H9 (cell line): ENCODE data around the gene DLX6. TPM values are rescaled to one million over a fixed set of nuclear protein-coding genes. Genes with fewer than 3 reads are reported as not detected.

Experiments used
- DNase-seq: peaks from one replicate; pipeline ENCODE4 v3.0.0-alpha.2; 2017
- H2AFZ ChIP-seq: one replicate; pipeline ENCODE4 v1.6.1; 2013; ENCODE audit warnings: mild to moderate bottlenecking, low read length, control low read depth, moderate library complexity
- H2AK5ac ChIP-seq: 2 replicates; pipeline ENCODE4 v1.6.1; 2013; ENCODE audit warnings: low read length, control low read depth, mixed read lengths; ENCODE audit not compliant: insufficient read length
- H2BK120ac ChIP-seq: one replicate; pipeline ENCODE4 v1.6.1; 2013; ENCODE audit warnings: low read depth, mild to moderate bottlenecking, low read length, control low read depth, inconsistent platforms; ENCODE audit not compliant: poor library complexity, severe bottlenecking
- H2BK12ac ChIP-seq: 2 replicates; pipeline ENCODE4 v1.6.1; 2013; ENCODE audit warnings: low read length, control low read depth, mixed read lengths, low read depth; ENCODE audit not compliant: insufficient read length
- H2BK15ac ChIP-seq: 2 replicates; pipeline ENCODE4 v1.6.1; 2013; ENCODE audit warnings: low read depth, low read length, control low read depth
- H2BK20ac ChIP-seq: one replicate; pipeline ENCODE4 v1.6.1; 2013; ENCODE audit warnings: low read depth, mild to moderate bottlenecking, low read length, control low read depth, inconsistent platforms; ENCODE audit not compliant: poor library complexity, severe bottlenecking
- H2BK5ac ChIP-seq: 2 replicates; pipeline ENCODE4 v1.6.1; 2013; ENCODE audit warnings: low read length, control low read depth, mixed read lengths; ENCODE audit not compliant: insufficient read length
- H3K14ac ChIP-seq: 2 replicates; pipeline ENCODE4 v1.6.1; 2013; ENCODE audit warnings: low read length, control low read depth; ENCODE audit not compliant: insufficient read depth
- H3K18ac ChIP-seq: 2 replicates; pipeline ENCODE4 v1.6.1; 2013; ENCODE audit warnings: low read depth, mild to moderate bottlenecking, mixed read lengths, low read length, control low read depth; ENCODE audit not compliant: insufficient read length
- H3K23ac ChIP-seq: 2 replicates; pipeline ENCODE4 v1.6.1; 2013; ENCODE audit warnings: low read length, control low read depth, mixed read lengths, low read depth; ENCODE audit not compliant: insufficient read length
- H3K23me2 ChIP-seq: 2 replicates; pipeline ENCODE4 v1.6.1; 2013; ENCODE audit warnings: low read depth, mild to moderate bottlenecking, mixed read lengths, low read length, control low read depth; ENCODE audit not compliant: insufficient read length, poor library complexity, severe bottlenecking
- H3K27ac ChIP-seq: 2 replicates; pipeline ENCODE4 v1.5.1; 2013; ENCODE audit warnings: low read length, control low read depth, mixed read lengths, low read depth; ENCODE audit not compliant: insufficient read length
- H3K27me3 ChIP-seq: 2 replicates; pipeline ENCODE4 v1.6.1; 2013; ENCODE audit warnings: low read length, control low read depth, inconsistent platforms; ENCODE audit not compliant: insufficient read depth
- H3K4ac ChIP-seq: 2 replicates; pipeline ENCODE4 v1.6.1; 2013; ENCODE audit warnings: low read depth, mild to moderate bottlenecking, control low read depth, inconsistent platforms, low read length, moderate library complexity
- H3K4me1 ChIP-seq: 2 replicates; pipeline ENCODE4 v1.6.1; 2013; ENCODE audit warnings: low read length, control low read depth, inconsistent platforms; ENCODE audit not compliant: insufficient read depth
- H3K4me2 ChIP-seq: 2 replicates; pipeline ENCODE4 v1.6.1; 2013; ENCODE audit warnings: low read length, control low read depth, mixed read lengths; ENCODE audit not compliant: insufficient read length, insufficient read depth
- H3K56ac ChIP-seq: 2 replicates; pipeline ENCODE4 v1.6.1; 2013; ENCODE audit warnings: low read depth, mild to moderate bottlenecking, mixed read lengths, low read length, control low read depth; ENCODE audit not compliant: insufficient read length
- H3K79me1 ChIP-seq: 2 replicates; pipeline ENCODE4 v1.6.1; 2013; ENCODE audit warnings: low read depth, mild to moderate bottlenecking, moderate library complexity, low read length, control low read depth, inconsistent platforms; ENCODE audit not compliant: insufficient read depth, poor library complexity, severe bottlenecking
- H3K79me2 ChIP-seq: 2 replicates; pipeline ENCODE4 v1.6.1; 2013; ENCODE audit warnings: low read length, control low read depth, inconsistent platforms; ENCODE audit not compliant: insufficient read depth
- H3K9ac ChIP-seq: 2 replicates; pipeline ENCODE4 v1.6.1; 2013; ENCODE audit warnings: low read length, control low read depth, mixed read lengths; ENCODE audit not compliant: insufficient read length; ENCODE audit errors: extremely low read depth
- H3K9me3 ChIP-seq: one replicate; pipeline ENCODE4 v1.6.1; 2013; ENCODE audit warnings: low read depth, low read length, inconsistent platforms; ENCODE audit not compliant: control insufficient read depth
- H3T11ph ChIP-seq: one replicate; pipeline ENCODE4 v1.6.1; 2013; ENCODE audit warnings: mild to moderate bottlenecking, low read length, control low read depth, inconsistent platforms
- H4K20me1 ChIP-seq: one replicate; pipeline ENCODE4 v1.6.1; 2013; ENCODE audit not compliant: control insufficient read depth, insufficient read length, insufficient read depth
- H4K5ac ChIP-seq: 2 replicates; pipeline ENCODE4 v1.6.1; 2013; ENCODE audit warnings: low read depth, mild to moderate bottlenecking, mixed read lengths, low read length, control low read depth; ENCODE audit not compliant: insufficient read length
- H4K8ac ChIP-seq: replicated peaks from 2 replicates; pipeline ENCODE4 v1.6.1; 2013; ENCODE audit warnings: low read length, control low read depth, mixed read lengths, low read depth; ENCODE audit not compliant: insufficient read length
- H4K91ac ChIP-seq: 2 replicates; pipeline ENCODE4 v1.6.1; 2013; ENCODE audit warnings: low read depth, mild to moderate bottlenecking, moderate library complexity, mixed read lengths, low read length, control low read depth; ENCODE audit not compliant: insufficient read length
- H3K27ac Mint-ChIP-seq, 3 experiments: 2 replicates in 2 of 3; 3 replicates in 1 of 3; pipeline ENCODE4 v1.8.0; 2020 to 2021; ENCODE audit warnings: mixed read lengths in 3 of 3, mild to moderate bottlenecking in 1 of 3, moderate library complexity in 1 of 3
- H3K27me3 Mint-ChIP-seq: 2 replicates; pipeline ENCODE4 v1.8.0; 2021; ENCODE audit warnings: low read depth, mild to moderate bottlenecking, moderate library complexity, mixed read lengths
- H3K36me3 Mint-ChIP-seq, 3 experiments: 2 replicates in 2 of 3; 3 replicates in 1 of 3; pipeline ENCODE4 v1.8.0; 2020 to 2021; ENCODE audit warnings: low read depth in 3 of 3, mixed read lengths in 3 of 3; ENCODE audit not compliant: insufficient read depth in 1 of 3
- H3K4me1 Mint-ChIP-seq, 2 experiments: 2 replicates each; pipeline ENCODE4 v1.8.0; 2020; ENCODE audit warnings: mixed read lengths in 2 of 2
- H3K4me3 Mint-ChIP-seq, 2 experiments: 2 replicates in 1 of 2; 3 replicates in 1 of 2; pipeline ENCODE4 v1.8.0; 2020 to 2021; ENCODE audit warnings: mild to moderate bottlenecking in 2 of 2, mixed read lengths in 2 of 2, moderate library complexity in 1 of 2
- H3K9me3 Mint-ChIP-seq, 2 experiments: 2 replicates in 1 of 2; 3 replicates in 1 of 2; pipeline ENCODE4 v1.8.0; 2020; ENCODE audit warnings: mild to moderate bottlenecking in 2 of 2, mixed read lengths in 2 of 2, moderate library complexity in 1 of 2
- WGBS: extraction: QIAGEN DNeasy Blood & Tissue Kit; methylation state at CpG from one replicate; pipeline ENCODE4 v1.1.7; 2013; ENCODE audit warnings: missing lambda C conversion rate, low lambda C conversion rate, mixed read lengths; ENCODE audit not compliant: insufficient read length; ENCODE audit errors: extremely low coverage; 5-methylcytosine and 5-hydroxymethylcytosine counted together
- total RNA-seq: library from RNA; stranded (reverse); gene quantifications from 2 replicates; pipeline ENCODE4 v1.2.1, GENCODE V29; 2021
- TF ChIP-seq, protein P1 (sequence below): fragments of 200-600 bp; sonication (generic); conservative IDR thresholded peaks from 3 replicates; pipeline ENCODE4 v1.8.0; 2021; ENCODE audit warnings: antibody characterized with exemption, mild to moderate bottlenecking

DLX6 gene
- total RNA-seq, 1 experiment from 2014 or later, result 0.24 TPM

DNA sequence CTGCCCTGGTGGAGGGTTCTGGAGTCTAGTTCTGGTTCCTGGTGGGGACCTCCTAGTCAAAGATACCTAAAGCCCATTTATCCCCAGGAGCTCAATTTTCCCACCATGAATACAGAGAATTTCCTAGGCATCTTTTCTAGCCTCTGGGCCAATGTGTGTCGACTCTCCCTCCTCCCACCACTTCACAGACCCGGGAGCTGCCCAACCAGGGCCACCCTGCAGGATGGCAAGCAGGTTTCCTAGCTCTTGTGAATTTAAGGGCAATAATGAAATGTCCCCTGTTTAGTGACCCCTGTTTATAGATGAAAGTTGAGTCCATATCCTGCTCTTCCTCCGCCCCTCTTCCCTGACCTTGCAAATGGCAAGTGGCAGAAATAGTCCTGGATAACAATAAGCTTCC lies 9.9 kb downstream of the DLX6 start:
- Histone ChIP-seq H2BK120ac (no peak overlapping the region), H3K79me2 (no peaks in the 10 kb centered on the region), H3K79me1 (no peaks in the 10 kb centered on the region), H2BK20ac (no peak overlapping the region), H3K56ac (no peak overlapping the region), H3T11ph (no peak overlapping the region), H4K8ac (no peak overlapping the region), H4K5ac (no peak overlapping the region), H3K14ac (no peak overlapping the region), H3K4me1 (no peaks in the 10 kb centered on the region), H2AFZ (no peak overlapping the region), H3K9ac (no peak overlapping the region), H3K23ac (no peak overlapping the region), H3K23me2 (peaks cover 5% of the 10 kb centered on the region), H3K27me3 (peaks cover 97% of the 10 kb centered on the region), H2BK15ac (no peak overlapping the region), H2BK5ac (no peak overlapping the region), H3K18ac (no peak overlapping the region), H4K91ac (no peak overlapping the region), H2AK5ac (no peak overlapping the region), H3K4ac (no peak overlapping the region), H3K4me2 (no peak overlapping the region), H3K27ac (no peak overlapping the region), H3K9me3 (no peaks in the 10 kb centered on the region), H4K20me1 (peaks cover 3% of the 10 kb centered on the region), H2BK12ac (no peak overlapping the region)
- Mint-ChIP-seq H3K4me3 (peak overlapping the region in 1 of 2 experiments; percentile 20; a peak in 1 of 5 replicates), H3K9me3 (peaks cover 0 to 15% of the 10 kb centered on the region in 2 experiments; a peak in 3 of 5 replicates), H3K36me3 (no peaks in the 10 kb centered on the region), H3K27ac (no peak overlapping the region), H3K4me1 (peaks cover 17 to 49% of the 10 kb centered on the region in 2 experiments), H3K27me3 (peaks cover 100% of the 10 kb centered on the region)
- no peak for DNase-seq
- TF ChIP-seq, protein P1, sequence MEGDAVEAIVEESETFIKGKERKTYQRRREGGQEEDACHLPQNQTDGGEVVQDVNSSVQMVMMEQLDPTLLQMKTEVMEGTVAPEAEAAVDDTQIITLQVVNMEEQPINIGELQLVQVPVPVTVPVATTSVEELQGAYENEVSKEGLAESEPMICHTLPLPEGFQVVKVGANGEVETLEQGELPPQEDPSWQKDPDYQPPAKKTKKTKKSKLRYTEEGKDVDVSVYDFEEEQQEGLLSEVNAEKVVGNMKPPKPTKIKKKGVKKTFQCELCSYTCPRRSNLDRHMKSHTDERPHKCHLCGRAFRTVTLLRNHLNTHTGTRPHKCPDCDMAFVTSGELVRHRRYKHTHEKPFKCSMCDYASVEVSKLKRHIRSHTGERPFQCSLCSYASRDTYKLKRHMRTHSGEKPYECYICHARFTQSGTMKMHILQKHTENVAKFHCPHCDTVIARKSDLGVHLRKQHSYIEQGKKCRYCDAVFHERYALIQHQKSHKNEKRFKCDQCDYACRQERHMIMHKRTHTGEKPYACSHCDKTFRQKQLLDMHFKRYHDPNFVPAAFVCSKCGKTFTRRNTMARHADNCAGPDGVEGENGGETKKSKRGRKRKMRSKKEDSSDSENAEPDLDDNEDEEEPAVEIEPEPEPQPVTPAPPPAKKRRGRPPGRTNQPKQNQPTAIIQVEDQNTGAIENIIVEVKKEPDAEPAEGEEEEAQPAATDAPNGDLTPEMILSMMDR, result no peak
- no CpG with 5 or more reads among the region's 3 CpGs for WGBS
